ENCODE measurements around the gene KBTBD7.
A peak's percentile ranks its signal among the peaks of the same experiment; 100 is the strongest.

Gene KBTBD7

GRCh38 chr13:41193919-41194824 lies at the start of gene KBTBD7:
Gene KBTBD7, minus strand, starts transcription at chr13:41194569. Its CDS starts 312 bp downstream, at chr13:41194257.
- DNase-seq (ENCODE audit: extremely low read depth in 1 of 2, low read depth in 1 of 2), result peak; percentile 75 to 82

- DNase-seq (ENCODE audit: extremely low read depth in 1 of 2, low read depth in 1 of 2), result no peak
Measured at GRCh38 chr13:41241626-41242025, 47.3 kb upstream of the KBTBD7 start.

- DNase-seq (ENCODE audit: extremely low read depth in 1 of 2, low read depth in 1 of 2), result no peak
Measured at GRCh38 chr13:41236369-41236768, 42.0 kb upstream of the KBTBD7 start.

GRCh38 chr13:41232578-41233480 lies 38.5 kb upstream of the KBTBD7 start:
- DNase-seq (ENCODE audit: extremely low read depth in 1 of 2, low read depth in 1 of 2), result no peak

- no peak for DNase-seq (ENCODE audit: extremely low read depth in 1 of 2, low read depth in 1 of 2)
Measured at GRCh38 chr13:41231786-41232185, 37.4 kb upstream of the KBTBD7 start.

GRCh38 chr13:41231025-41231677 lies 36.8 kb upstream of the KBTBD7 start:
- DNase-seq (ENCODE audit: extremely low read depth in 1 of 2, low read depth in 1 of 2), result no peak

- no peak for DNase-seq (ENCODE audit: extremely low read depth in 1 of 2, low read depth in 1 of 2)
Measured at GRCh38 chr13:41229356-41229755, 35.0 kb upstream of the KBTBD7 start.

- no peak for DNase-seq (ENCODE audit: extremely low read depth in 1 of 2, low read depth in 1 of 2)
Measured at GRCh38 chr13:41224113-41225110, 30.0 kb upstream of the KBTBD7 start.

GRCh38 chr13:41222259-41222852 lies 28.0 kb upstream of the KBTBD7 start:
- peak; percentile 2 to 8 for DNase-seq (ENCODE audit: extremely low read depth in 1 of 2, low read depth in 1 of 2)

GRCh38 chr13:41220401-41220800 lies 26.0 kb upstream of the KBTBD7 start:
- no peak for DNase-seq (ENCODE audit: extremely low read depth in 1 of 2, low read depth in 1 of 2)

GRCh38 chr13:41216160-41216559 lies 21.8 kb upstream of the KBTBD7 start:
- no peak for DNase-seq (ENCODE audit: extremely low read depth in 1 of 2, low read depth in 1 of 2)

- no peak for DNase-seq (ENCODE audit: extremely low read depth in 1 of 2, low read depth in 1 of 2)
Measured at GRCh38 chr13:41213919-41214318, 19.6 kb upstream of the KBTBD7 start.

- DNase-seq (ENCODE audit: extremely low read depth in 1 of 2, low read depth in 1 of 2), result no peak
Measured at GRCh38 chr13:41213316-41213715, 18.9 kb upstream of the KBTBD7 start.

- no peak for DNase-seq (ENCODE audit: extremely low read depth in 1 of 2, low read depth in 1 of 2)
Measured at GRCh38 chr13:41212881-41213280, 18.5 kb upstream of the KBTBD7 start.

- no peak for DNase-seq (ENCODE audit: extremely low read depth in 1 of 2, low read depth in 1 of 2)
Measured at GRCh38 chr13:41211062-41211461, 16.7 kb upstream of the KBTBD7 start.

- DNase-seq (ENCODE audit: extremely low read depth in 1 of 2, low read depth in 1 of 2), result no peak
Measured at GRCh38 chr13:41206467-41206866, 12.1 kb upstream of the KBTBD7 start.

- DNase-seq (ENCODE audit: extremely low read depth in 1 of 2, low read depth in 1 of 2), result no peak
Measured at GRCh38 chr13:41203810-41204209, 9.4 kb upstream of the KBTBD7 start.

GRCh38 chr13:41200126-41200525 lies 5.8 kb upstream of the KBTBD7 start:
- no peak for DNase-seq (ENCODE audit: extremely low read depth in 1 of 2, low read depth in 1 of 2)

GRCh38 chr13:41199526-41199925 lies 5.2 kb upstream of the KBTBD7 start:
- no peak for DNase-seq (ENCODE audit: extremely low read depth in 1 of 2, low read depth in 1 of 2)

Measured in activated CD8-positive, alpha-beta memory T cell treated with anti-CD3 and anti-CD28 coated beads for 1 hour (primary cell).